Measurements from ENCODE around the gene NME9. TPM values are rescaled to one million over a fixed set of nuclear protein-coding genes. Genes with fewer than 3 reads are reported as not detected.

Gene NME9
- total and polyA plus RNA-seq, 2 donors (not counting 1 experiment from before 2014, with no cell fraction given): not detected

DNA sequence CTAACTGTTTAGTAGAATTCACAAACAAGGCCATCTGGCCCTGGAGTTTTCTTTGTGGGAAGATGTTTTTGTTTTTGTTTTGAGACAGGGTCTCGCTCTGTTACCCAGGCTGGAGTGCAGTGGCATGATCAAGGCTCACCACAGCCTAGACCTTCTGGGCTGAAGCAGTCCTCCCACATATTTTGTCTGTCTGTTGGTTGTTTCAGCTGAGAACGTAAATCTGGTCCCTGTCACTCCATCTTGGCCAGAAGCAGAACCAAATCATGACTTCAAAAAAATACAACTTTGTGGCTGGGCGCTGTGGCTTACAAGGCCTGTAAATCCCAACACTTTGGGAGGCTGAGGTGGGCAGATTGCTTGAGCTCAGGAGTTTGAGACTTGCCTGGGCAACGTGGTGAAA is 45.8 kb upstream of the NME9 start:
- Histone ChIP-seq H3K27me3 (ENCODE audit: control insufficient read depth, insufficient read depth, low read length) (no peaks in the 10 kb centered on the region), H3K4me1 (ENCODE audit: control insufficient read depth, extremely low read depth, insufficient read depth, low read length) (no peaks in the 10 kb centered on the region), H3K36me3 (ENCODE audit: control insufficient read depth, insufficient read depth, low read length) (no peaks in the 10 kb centered on the region), H3K4me2 (ENCODE audit: extremely low read depth, insufficient read depth, low read length) (no peak overlapping the region), H3K4me3 (replicated peaks in 1 of 4; ENCODE audit: control extremely low read depth in 1 of 4, insufficient read depth in 1 of 4, low read depth in 3 of 4, low read length in 4 of 4) (no peak overlapping the region), H3K79me2 (ENCODE audit: control insufficient read depth, insufficient read depth, low read length) (no peaks in the 10 kb centered on the region), H2AFZ (ENCODE audit: low read length) (no peak overlapping the region), H3K27ac (ENCODE audit: insufficient read depth, low read length) (no peak overlapping the region), H4K20me1 (ENCODE audit: control insufficient read depth, extremely low read depth, insufficient read depth, low read length) (no peaks in the 10 kb centered on the region), H3K9me3 (ENCODE audit: control insufficient read depth, insufficient read depth, low read depth, low read length) (no peaks in the 10 kb centered on the region), H3K9ac (ENCODE audit: insufficient read depth, low read length) (no peak overlapping the region)
- TF ChIP-seq EZH2 (IDR thresholded peaks at IDR 0.05; ENCODE audit: low read length, missing control alignments): no peak
- TF ChIP-seq, protein P1, sequence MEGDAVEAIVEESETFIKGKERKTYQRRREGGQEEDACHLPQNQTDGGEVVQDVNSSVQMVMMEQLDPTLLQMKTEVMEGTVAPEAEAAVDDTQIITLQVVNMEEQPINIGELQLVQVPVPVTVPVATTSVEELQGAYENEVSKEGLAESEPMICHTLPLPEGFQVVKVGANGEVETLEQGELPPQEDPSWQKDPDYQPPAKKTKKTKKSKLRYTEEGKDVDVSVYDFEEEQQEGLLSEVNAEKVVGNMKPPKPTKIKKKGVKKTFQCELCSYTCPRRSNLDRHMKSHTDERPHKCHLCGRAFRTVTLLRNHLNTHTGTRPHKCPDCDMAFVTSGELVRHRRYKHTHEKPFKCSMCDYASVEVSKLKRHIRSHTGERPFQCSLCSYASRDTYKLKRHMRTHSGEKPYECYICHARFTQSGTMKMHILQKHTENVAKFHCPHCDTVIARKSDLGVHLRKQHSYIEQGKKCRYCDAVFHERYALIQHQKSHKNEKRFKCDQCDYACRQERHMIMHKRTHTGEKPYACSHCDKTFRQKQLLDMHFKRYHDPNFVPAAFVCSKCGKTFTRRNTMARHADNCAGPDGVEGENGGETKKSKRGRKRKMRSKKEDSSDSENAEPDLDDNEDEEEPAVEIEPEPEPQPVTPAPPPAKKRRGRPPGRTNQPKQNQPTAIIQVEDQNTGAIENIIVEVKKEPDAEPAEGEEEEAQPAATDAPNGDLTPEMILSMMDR (conservative IDR thresholded peaks at IDR 0.05 in 1 of 2, IDR thresholded peaks at IDR 0.05 in 1 of 2; ENCODE audit: low read depth in 1 of 2, low read length in 2 of 2): no peak
- no peak for DNase-seq (ENCODE audit: low read depth in 2 of 2)

DNA sequence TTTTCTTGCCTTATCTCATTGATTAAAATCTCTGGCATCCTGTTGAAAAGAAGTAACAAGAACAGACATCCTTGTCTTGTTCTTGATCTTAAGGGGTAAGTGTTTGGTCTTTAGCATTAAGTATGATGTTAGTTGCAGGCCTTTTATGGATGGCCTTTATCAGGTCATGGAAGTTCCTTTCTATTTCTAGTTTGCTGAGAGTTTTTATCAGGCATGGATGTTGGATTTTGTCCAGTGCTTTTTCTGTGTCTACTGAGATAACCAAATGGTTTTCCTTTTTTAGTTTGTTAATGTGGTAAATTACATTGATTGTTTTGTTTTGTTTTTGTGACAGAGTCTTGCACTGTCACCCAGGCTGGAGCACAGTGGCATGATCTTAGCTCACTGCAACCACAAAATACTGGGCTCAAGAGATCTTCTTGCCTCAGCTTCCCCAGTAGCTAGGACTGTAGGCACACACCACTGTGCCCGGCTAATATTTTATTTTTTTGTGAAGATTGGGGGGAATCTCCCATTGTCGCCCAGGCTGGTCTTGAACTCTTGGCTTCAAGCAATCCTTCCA is 45.0 kb upstream of the NME9 start:
- no peak overlapping the region for H3K4me3 ChIP-seq (replicated peaks in 1 of 4; ENCODE audit: control extremely low read depth in 1 of 4, insufficient read depth in 1 of 4, low read depth in 3 of 4, low read length in 4 of 4)
- H3K4me2 ChIP-seq (ENCODE audit: extremely low read depth, insufficient read depth, low read length): no peak overlapping the region
- H3K27ac ChIP-seq (ENCODE audit: insufficient read depth, low read length): no peak overlapping the region
- TF ChIP-seq, protein P1 (conservative IDR thresholded peaks at IDR 0.05 in 1 of 2, IDR thresholded peaks at IDR 0.05 in 1 of 2; ENCODE audit: low read depth in 1 of 2, low read length in 2 of 2): no peak
- TF ChIP-seq EZH2 (IDR thresholded peaks at IDR 0.05; ENCODE audit: low read length, missing control alignments): no peak
- no peaks in the 10 kb centered on the region for H3K79me2 ChIP-seq (ENCODE audit: control insufficient read depth, insufficient read depth, low read length)
- no peaks in the 10 kb centered on the region for H3K27me3 ChIP-seq (ENCODE audit: control insufficient read depth, insufficient read depth, low read length)
- no peaks in the 10 kb centered on the region for H3K9me3 ChIP-seq (ENCODE audit: control insufficient read depth, insufficient read depth, low read depth, low read length)
- no peaks in the 10 kb centered on the region for H3K36me3 ChIP-seq (ENCODE audit: control insufficient read depth, insufficient read depth, low read length)
- H2AFZ ChIP-seq (ENCODE audit: low read length): no peak overlapping the region
- H4K20me1 ChIP-seq (ENCODE audit: control insufficient read depth, extremely low read depth, insufficient read depth, low read length): no peaks in the 10 kb centered on the region
- no peaks in the 10 kb centered on the region for H3K4me1 ChIP-seq (ENCODE audit: control insufficient read depth, extremely low read depth, insufficient read depth, low read length)
- no peak for DNase-seq (ENCODE audit: low read depth in 2 of 2)
- H3K9ac ChIP-seq (ENCODE audit: insufficient read depth, low read length): no peak overlapping the region

DNA sequence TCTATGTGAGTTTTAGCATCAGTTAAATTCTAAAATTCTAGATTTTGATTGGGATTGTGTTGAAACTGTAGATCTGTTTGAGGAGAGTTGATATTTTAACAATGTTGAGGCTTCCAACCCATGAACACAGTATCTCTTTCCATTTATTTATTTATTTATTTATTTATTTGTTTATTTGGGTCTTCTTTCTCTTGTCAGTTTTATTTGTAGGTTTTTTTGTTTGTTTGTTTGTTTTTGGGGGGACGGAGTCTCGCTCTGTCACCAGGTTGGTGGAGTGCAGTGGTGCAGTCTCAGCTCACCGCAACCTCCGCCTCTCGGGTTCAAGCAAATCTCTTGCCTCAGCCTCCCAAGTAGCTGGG is 44.1 kb upstream of the NME9 start:
- Histone ChIP-seq H3K9ac (ENCODE audit: insufficient read depth, low read length) (no peak overlapping the region), H3K27ac (ENCODE audit: insufficient read depth, low read length) (no peak overlapping the region), H3K4me2 (ENCODE audit: extremely low read depth, insufficient read depth, low read length) (no peak overlapping the region), H4K20me1 (ENCODE audit: control insufficient read depth, extremely low read depth, insufficient read depth, low read length) (no peaks in the 10 kb centered on the region), H3K27me3 (ENCODE audit: control insufficient read depth, insufficient read depth, low read length) (no peaks in the 10 kb centered on the region), H3K4me3 (replicated peaks in 1 of 4; ENCODE audit: control extremely low read depth in 1 of 4, insufficient read depth in 1 of 4, low read depth in 3 of 4, low read length in 4 of 4) (no peak overlapping the region), H3K4me1 (ENCODE audit: control insufficient read depth, extremely low read depth, insufficient read depth, low read length) (no peaks in the 10 kb centered on the region), H3K36me3 (ENCODE audit: control insufficient read depth, insufficient read depth, low read length) (no peaks in the 10 kb centered on the region), H2AFZ (ENCODE audit: low read length) (no peak overlapping the region), H3K79me2 (ENCODE audit: control insufficient read depth, insufficient read depth, low read length) (no peaks in the 10 kb centered on the region), H3K9me3 (ENCODE audit: control insufficient read depth, insufficient read depth, low read depth, low read length) (no peaks in the 10 kb centered on the region)
- no peak for DNase-seq (ENCODE audit: low read depth in 2 of 2)
- TF ChIP-seq EZH2 (IDR thresholded peaks at IDR 0.05; ENCODE audit: low read length, missing control alignments): no peak
- TF ChIP-seq, protein P1 (conservative IDR thresholded peaks at IDR 0.05 in 1 of 2, IDR thresholded peaks at IDR 0.05 in 1 of 2; ENCODE audit: low read depth in 1 of 2, low read length in 2 of 2): no peak
